Esophagus squamous epithelium (tissue), 5 donors: ENCODE measurements around the gene KCNH3. TPM values are rescaled to one million over a fixed set of nuclear protein-coding genes. Genes with fewer than 3 reads are reported as not detected.

Experiments
- DNase-seq: peaks from one replicate; lab custom pipeline; 2025; lab: John Stamatoyannopoulos, UW
- H3K27ac ChIP-seq, 4 donors: fragments of 200-600 bp; sonication (generic); one replicate each; pipeline ENCODE4 v1.5.1; 2016 to 2019; ENCODE audit warnings: mild to moderate bottlenecking in 1 of 4
- H3K27me3 ChIP-seq, 4 donors: fragments of 200-600 bp; sonication (generic); 1 replicate in 3 of 4; 2 replicates in 1 of 4; pipeline versions ENCODE4 v1.5.1 to v1.6.0; 2017 to 2021; ENCODE audit warnings: antibody characterized with exemption in 1 of 4
- H3K36me3 ChIP-seq, 3 donors: fragments of 200-600 bp; sonication (generic); one replicate each; pipeline ENCODE4 v1.5.1; 2016 to 2019
- H3K4me1 ChIP-seq, 3 donors: fragments of 200-600 bp; sonication (generic); one replicate each; pipeline ENCODE4 v1.5.1; 2017 to 2019
- H3K4me3 ChIP-seq, 4 donors: fragments of 200-600 bp; sonication (generic); 1 replicate in 3 of 4; 2 replicates in 1 of 4; pipeline ENCODE4 v1.5.1; 2016 to 2019; ENCODE audit warnings: mild to moderate bottlenecking in 2 of 4, moderate library complexity in 1 of 4
- H3K9me3 ChIP-seq, 3 donors: fragments of 200-600 bp; sonication (generic); one replicate each; pipeline ENCODE4 v1.5.1; 2016 to 2019
- CTCF ChIP-seq, 6 experiments: fragments of 450-650 bp in 4 of 6; fragments of 200-600 bp in 2 of 6; sonication (generic) in 2 of 6; IDR thresholded peaks; one replicate each; pipeline ENCODE4 v1.5.1; 2016 to 2019; ENCODE audit warnings: antibody characterized with exemption in 6 of 6, mild to moderate bottlenecking in 4 of 6, moderate library complexity in 4 of 6
- POLR2A ChIP-seq, 4 donors: fragments of 450-650 bp; IDR thresholded peaks; one replicate each; pipeline ENCODE4 v1.6.1; 2017; ENCODE audit warnings: antibody characterized with exemption in 4 of 4, mild to moderate bottlenecking in 4 of 4, moderate library complexity in 3 of 4
- WGBS, 2 donors: methylation state at CpG; one replicate each; pipeline ENCODE4 v1.1.5; 2018; 5-methylcytosine and 5-hydroxymethylcytosine counted together
- intact Hi-C: fragments of 100-400 bp; cut with DNase I; formaldehyde crosslinking; loops from one replicate; pipeline ENCODE4 v1.15.0; 2022
- total RNA-seq, 4 donors: library from RNA; depleted of rRNA; stranded (reverse); fragments of >200 nt; gene quantifications; one replicate each; pipeline ENCODE4 v1.1.0, GENCODE V29; 2016
- donor health status: DM: yes; HTN: yes; CAD: no.

The KCNH3 gene
- total RNA-seq, 4 donors from 2014 or later = 0.38 TPM; not detected in 3

GRCh38 chr12:49568442-49569162 is 29.8 kb downstream of the KCNH3 start:
- Histone ChIP-seq H3K27me3 (no peaks in the 10 kb centered on the region), H3K4me1 (peaks cover 18 to 65% (median 25%) of the 10 kb centered on the region in 3 donors), H3K4me3 (peak overlapping the region; percentile 61 to 88 (median 71)), H3K9me3 (no peaks in the 10 kb centered on the region), H3K36me3 (peaks cover 6 to 41% (median 14%) of the 10 kb centered on the region in 3 donors), H3K27ac (peak overlapping the region; percentile 88 to 97 (median 92))
- 1 to 2% methylated on average over 16 to 17 of the region's 19 CpGs for WGBS, 2 donors
- no peak for DNase-seq
- intact Hi-C loops = no loop called here
- no peak for TF ChIP-seq CTCF (IDR thresholded peaks at IDR 0.05)
- TF ChIP-seq POLR2A (IDR thresholded peaks at IDR 0.05) = no peak

- intact Hi-C loops = no loop called here
- WGBS, 2 donors = 81 to 83% methylated on average over 9 of the region's 9 CpGs
- no peak overlapping the region for H3K4me3 ChIP-seq
These were observed 38.9 kb downstream of the KCNH3 start for GRCh38 chr12:49577589-49578315.

GRCh38 chr12:49578471-49579112 is 39.8 kb downstream of the KCNH3 start:
- Histone ChIP-seq H3K27ac (no peak overlapping the region), H3K4me3 (no peak overlapping the region), H3K27me3 (no peaks in the 10 kb centered on the region), H3K36me3 (peaks cover 0 to 35% (median 0%) of the 10 kb centered on the region in 3 donors), H3K4me1 (peaks cover 0 to 23% (median 9%) of the 10 kb centered on the region in 3 donors), H3K9me3 (no peaks in the 10 kb centered on the region)
- DNase-seq = no peak
- TF ChIP-seq CTCF (IDR thresholded peaks at IDR 0.05) = no peak
- TF ChIP-seq POLR2A (IDR thresholded peaks at IDR 0.05) = no peak
- intact Hi-C loops = no loop called here
- WGBS, 2 donors = 67 to 80% methylated on average over 10 to 12 of the region's 13 CpGs

More at GRCh38 chr12:49577589-49578315, 38.9 kb downstream of the KCNH3 start:
- Histone ChIP-seq H3K9me3 (no peaks in the 10 kb centered on the region), H3K4me1 (peaks cover 0 to 14% (median 8%) of the 10 kb centered on the region in 3 donors), H3K27ac (no peak overlapping the region), H3K27me3 (no peaks in the 10 kb centered on the region), H3K36me3 (peaks cover 0 to 35% (median 0%) of the 10 kb centered on the region in 3 donors)
- TF ChIP-seq CTCF (IDR thresholded peaks at IDR 0.05) = no peak
- no peak for TF ChIP-seq POLR2A (IDR thresholded peaks at IDR 0.05)
- no peak for DNase-seq

- Histone ChIP-seq H3K27me3 (no peaks in the 10 kb centered on the region), H3K36me3 (peaks cover 0 to 27% (median 5%) of the 10 kb centered on the region in 3 donors), H3K4me3 (no peak overlapping the region), H3K9me3 (no peaks in the 10 kb centered on the region), H3K4me1 (peaks cover 0 to 27% (median 9%) of the 10 kb centered on the region in 3 donors), H3K27ac (no peak overlapping the region)
- no peak for DNase-seq
- intact Hi-C loops = no loop called here
- TF ChIP-seq POLR2A (IDR thresholded peaks at IDR 0.05) = no peak
- TF ChIP-seq CTCF (IDR thresholded peaks at IDR 0.05) = peak; percentile 26 to 79 (median 67)
- 0 to 42% methylated on average over 2 to 3 of the region's 8 CpGs for WGBS, 2 donors
These were observed 42.0 kb downstream of the KCNH3 start for GRCh38 chr12:49580572-49581535.
